Kidney (tissue), 14 donors: ENCODE results near the gene MLST8. TPM values are rescaled to one million over a fixed set of nuclear protein-coding genes. Genes with fewer than 3 reads are reported as not detected.
A peak's percentile ranks its signal among the peaks of the same experiment; 100 is the strongest.

Experiments
- DNase-seq, 5 donors: peaks; one replicate each; pipeline ENCODE4 v3.0.0-alpha.2; 2013 to 2020
- FAIRE-seq: peaks from 2 replicates; lab custom pipeline; 2012; peaks lifted over from hg19 to GRCh38; lab: Jason Lieb, UNC
- H3K27ac ChIP-seq, 2 donors: one replicate each; pipeline ENCODE4 v1.7.0; 2013; ENCODE audit warnings: low read depth in 2 of 2, low read length in 2 of 2, inconsistent platforms in 1 of 2
- H3K27me3 ChIP-seq: one replicate; pipeline ENCODE4 v1.7.1; 2013; ENCODE audit warnings: low read length, inconsistent platforms; ENCODE audit not compliant: control insufficient read depth, insufficient read depth
- H3K36me3 ChIP-seq, 3 donors: one replicate each; pipeline versions ENCODE4 v1.7.0 to v1.7.1; 2013; ENCODE audit warnings: low read length in 3 of 3, control low read depth in 1 of 3, inconsistent platforms in 1 of 3; ENCODE audit not compliant: insufficient read depth in 3 of 3, control insufficient read depth in 2 of 3
- H3K4me1 ChIP-seq, 3 donors: one replicate each; pipeline versions ENCODE4 v1.7.0 to v1.7.1; 2013; ENCODE audit warnings: low read length in 3 of 3, inconsistent platforms in 1 of 3, low read depth in 1 of 3; ENCODE audit not compliant: control insufficient read depth in 2 of 3, insufficient read depth in 2 of 3
- H3K4me3 ChIP-seq, 3 donors: one replicate each; pipeline versions ENCODE4 v1.7.0 to v1.8.1; 2013; ENCODE audit warnings: low read length in 3 of 3, control low read depth in 1 of 3, inconsistent platforms in 1 of 3
- H3K9ac ChIP-seq, 3 donors: one replicate each; pipeline versions ENCODE4 v1.7.0 to v1.7.1; 2013; ENCODE audit warnings: low read length in 3 of 3, control low read depth in 1 of 3, inconsistent platforms in 1 of 3
- H3K9me3 ChIP-seq, 3 donors: one replicate each; pipeline versions ENCODE4 v1.7.0 to v1.7.1; 2013; ENCODE audit warnings: low read length in 3 of 3, control low read depth in 1 of 3, inconsistent platforms in 1 of 3; ENCODE audit not compliant: control insufficient read depth in 2 of 3, insufficient read depth in 1 of 3
- intact Hi-C: fragments of 100-400 bp; cut with DNase I; formaldehyde crosslinking; loops from one replicate; pipeline ENCODE4 v1.11.1; 2022
- polyA plus RNA-seq: library from polyadenylated mRNA; stranded (reverse); fragments of 350-450 nt; fragmentation: Illumina TruSeq; extraction: RNeasy Lipid Tissue Mini Kit (QIAGEN cat#74804); gene quantifications from one replicate; pipeline ENCODE4 v1.2.3, GENCODE V29; 2014; ENCODE audit warnings: low read depth, low replicate concordance; ENCODE audit not compliant: insufficient read depth
- total RNA-seq: library from RNA; stranded (reverse); fragmentation: NEBNext Ultra II Directional; extraction: Animal tissue kit (Norgen Biotek cat#: 25700); gene quantifications from one replicate; pipeline ENCODE4 v1.2.1, GENCODE V29; 2021
- TF ChIP-seq, protein P1 (sequence below): IDR thresholded peaks from 3 replicates; pipeline ENCODE4 v1.5.1; 2012; ENCODE audit warnings: mild to moderate bottlenecking, moderate library complexity, borderline replicate concordance; ENCODE audit not compliant: insufficient read depth; ENCODE audit errors: extremely low read depth
- donor health status: control.
- donor health status: control.
- donor health status: control.
- donor health status: control.
- donor health status: control.
- donor health status: DM: yes; HTN: yes; CAD: no.
- donor health status: Normal renal cell carcinoma (clear cell type).

MLST8 gene
- total and polyA plus RNA-seq, 2 donors from 2014 or later: 34.0 to 63.3 TPM

DNA sequence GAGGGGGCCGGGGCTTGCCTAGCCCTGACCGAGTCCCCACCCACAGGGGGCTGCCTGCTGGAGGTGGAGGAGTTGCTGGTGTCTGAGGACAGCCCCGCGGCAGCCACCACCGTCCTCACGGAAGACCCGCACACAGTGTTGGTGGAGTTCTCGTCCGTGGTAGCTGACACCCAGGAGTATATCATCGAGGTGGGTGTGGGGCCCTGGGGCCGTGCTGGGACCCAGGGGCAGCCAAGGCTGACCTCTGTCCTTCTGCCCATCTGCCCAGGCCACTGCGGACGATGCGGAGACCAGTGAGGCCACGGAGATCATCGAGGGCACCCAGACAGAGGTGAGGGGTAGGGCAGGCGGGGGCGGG, 29.5 kb downstream of the MLST8 start:
- no peak for DNase-seq
- peaks cover 0 to 7% (median 0%) of the 10 kb centered on the region in 3 donors for H3K4me1 ChIP-seq
- no peak overlapping the region for H3K9ac ChIP-seq
- FAIRE-seq: no peak
- H3K36me3 ChIP-seq: peaks cover 0 to 19% (median 12%) of the 10 kb centered on the region in 3 donors
- H3K9me3 ChIP-seq: no peaks in the 10 kb centered on the region
- no peaks in the 10 kb centered on the region for H3K27me3 ChIP-seq
- TF ChIP-seq, protein P1, sequence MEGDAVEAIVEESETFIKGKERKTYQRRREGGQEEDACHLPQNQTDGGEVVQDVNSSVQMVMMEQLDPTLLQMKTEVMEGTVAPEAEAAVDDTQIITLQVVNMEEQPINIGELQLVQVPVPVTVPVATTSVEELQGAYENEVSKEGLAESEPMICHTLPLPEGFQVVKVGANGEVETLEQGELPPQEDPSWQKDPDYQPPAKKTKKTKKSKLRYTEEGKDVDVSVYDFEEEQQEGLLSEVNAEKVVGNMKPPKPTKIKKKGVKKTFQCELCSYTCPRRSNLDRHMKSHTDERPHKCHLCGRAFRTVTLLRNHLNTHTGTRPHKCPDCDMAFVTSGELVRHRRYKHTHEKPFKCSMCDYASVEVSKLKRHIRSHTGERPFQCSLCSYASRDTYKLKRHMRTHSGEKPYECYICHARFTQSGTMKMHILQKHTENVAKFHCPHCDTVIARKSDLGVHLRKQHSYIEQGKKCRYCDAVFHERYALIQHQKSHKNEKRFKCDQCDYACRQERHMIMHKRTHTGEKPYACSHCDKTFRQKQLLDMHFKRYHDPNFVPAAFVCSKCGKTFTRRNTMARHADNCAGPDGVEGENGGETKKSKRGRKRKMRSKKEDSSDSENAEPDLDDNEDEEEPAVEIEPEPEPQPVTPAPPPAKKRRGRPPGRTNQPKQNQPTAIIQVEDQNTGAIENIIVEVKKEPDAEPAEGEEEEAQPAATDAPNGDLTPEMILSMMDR: no peak
- intact Hi-C loops: no loop called here
- no peak overlapping the region for H3K4me3 ChIP-seq
- H3K27ac ChIP-seq: no peak overlapping the region

DNA sequence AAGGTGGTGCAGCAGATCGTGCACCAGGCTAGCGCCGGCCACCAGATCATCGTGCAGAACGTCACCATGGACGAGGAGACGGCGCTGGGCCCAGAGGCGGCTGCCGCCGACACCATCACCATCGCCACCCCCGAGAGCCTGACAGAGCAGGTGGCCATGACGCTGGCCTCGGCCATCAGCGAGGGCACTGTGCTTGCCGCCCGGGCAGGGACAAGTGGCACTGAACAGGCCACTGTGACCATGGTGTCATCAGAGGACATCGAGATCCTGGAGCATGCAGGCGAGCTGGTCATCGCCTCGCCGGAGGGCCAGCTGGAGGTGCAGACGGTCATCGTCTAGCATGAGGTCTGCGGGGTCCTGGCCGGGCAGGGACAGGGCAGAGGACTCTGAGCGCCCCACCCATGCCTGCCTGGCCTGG, 30.0 kb downstream of the MLST8 start:
- TF ChIP-seq, protein P1: no peak
- FAIRE-seq (no peak), DNase-seq (peak in 1 of 5 donors; percentile 75)
- H3K9me3 ChIP-seq: no peaks in the 10 kb centered on the region
- H3K4me1 ChIP-seq: peaks cover 0 to 7% (median 0%) of the 10 kb centered on the region in 3 donors
- intact Hi-C loops: no loop called here
- no peak overlapping the region for H3K9ac ChIP-seq
- H3K27me3 ChIP-seq: no peaks in the 10 kb centered on the region
- H3K4me3 ChIP-seq: no peak overlapping the region
- H3K27ac ChIP-seq: no peak overlapping the region
- peaks cover 0 to 19% (median 12%) of the 10 kb centered on the region in 3 donors for H3K36me3 ChIP-seq

DNA sequence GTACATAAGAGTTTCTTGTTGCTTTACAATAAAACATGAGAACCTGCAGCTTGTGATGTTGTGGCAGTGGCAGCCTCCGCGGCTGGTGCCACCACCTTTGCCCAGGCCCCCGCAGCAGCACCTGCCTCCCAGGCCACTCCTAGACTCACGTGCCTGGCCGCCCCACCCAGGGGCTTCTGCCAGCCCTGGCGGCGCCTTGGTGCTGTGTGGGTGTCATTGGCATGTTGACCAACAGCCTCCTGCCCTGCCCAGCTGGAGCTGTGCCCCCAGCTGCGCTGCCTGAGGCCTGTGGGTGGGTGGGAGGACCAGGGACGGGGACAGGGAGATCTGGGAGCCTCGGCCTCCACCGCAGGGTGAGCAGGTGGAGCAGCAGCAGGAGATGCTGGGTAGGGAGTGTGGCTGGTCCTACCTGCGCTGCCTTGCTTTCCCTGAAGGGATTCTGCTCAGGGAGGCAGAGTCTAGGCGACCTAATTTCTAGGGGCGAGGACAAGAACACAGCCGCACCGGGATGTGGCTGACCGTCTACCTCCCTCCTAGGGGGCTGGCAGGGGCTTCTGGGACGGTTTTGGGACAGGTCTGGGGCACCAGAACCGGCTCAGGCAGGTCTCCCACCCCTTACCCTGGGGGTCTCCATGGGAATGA, 30.6 kb downstream of the MLST8 start:
- Histone ChIP-seq H3K4me1 (peaks cover 0 to 7% (median 0%) of the 10 kb centered on the region in 3 donors), H3K27me3 (no peaks in the 10 kb centered on the region), H3K4me3 (no peak overlapping the region), H3K9ac (no peak overlapping the region), H3K9me3 (no peaks in the 10 kb centered on the region), H3K27ac (no peak overlapping the region), H3K36me3 (peaks cover 0 to 19% (median 12%) of the 10 kb centered on the region in 3 donors)
- DNase-seq: peak in 1 of 5 donors; percentile 67
- intact Hi-C loops: no loop called here
- FAIRE-seq: no peak
- TF ChIP-seq, protein P1: no peak
